GM21528 (cell line): ENCODE measurements around the gene KIF21A.

Experiments
- ATAC-seq: cut with Tn5 transposase; IDR thresholded peaks from one replicate; pipeline ENCODE4 v1.9.1; 2021; ENCODE audit warnings: mild to moderate bottlenecking, moderate library complexity; ENCODE audit not compliant: unreplicated experiment, low FRiP score

KIF21A gene

DNA sequence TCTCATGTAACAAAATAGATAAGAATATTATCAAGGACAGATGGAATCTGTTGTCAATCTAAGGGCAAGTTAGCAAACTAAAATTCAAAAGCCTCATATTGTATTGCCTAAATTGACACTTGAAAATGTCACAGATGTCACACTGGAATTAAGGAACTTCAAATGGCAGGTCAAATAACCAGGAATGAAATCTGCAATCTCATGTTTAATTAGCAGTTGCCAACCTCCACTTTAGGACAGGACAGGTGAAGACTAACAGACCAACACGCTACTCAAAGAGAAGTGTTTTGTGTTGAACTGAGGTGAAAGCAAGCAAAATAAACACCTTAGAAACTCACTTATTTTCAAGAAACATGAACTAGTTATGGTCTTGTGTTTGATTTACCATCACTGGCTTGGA is 11.1 kb downstream of the KIF21A start:
- no peak for ATAC-seq

GRCh38 chr12:39431002-39431796 is 11.7 kb downstream of the KIF21A start:
- ATAC-seq, result no peak

GRCh38 chr12:39429809-39430208 is 13.1 kb downstream of the KIF21A start:
- no peak for ATAC-seq

GRCh38 chr12:39427360-39427808 is 15.5 kb downstream of the KIF21A start:
- no peak for ATAC-seq

- no peak for ATAC-seq
Measured at GRCh38 chr12:39426636-39427240, 16.2 kb downstream of the KIF21A start.

- ATAC-seq, result no peak
Measured at GRCh38 chr12:39420043-39420442, 22.9 kb downstream of the KIF21A start.

GRCh38 chr12:39419471-39419870 is 23.4 kb downstream of the KIF21A start:
- no peak for ATAC-seq

DNA sequence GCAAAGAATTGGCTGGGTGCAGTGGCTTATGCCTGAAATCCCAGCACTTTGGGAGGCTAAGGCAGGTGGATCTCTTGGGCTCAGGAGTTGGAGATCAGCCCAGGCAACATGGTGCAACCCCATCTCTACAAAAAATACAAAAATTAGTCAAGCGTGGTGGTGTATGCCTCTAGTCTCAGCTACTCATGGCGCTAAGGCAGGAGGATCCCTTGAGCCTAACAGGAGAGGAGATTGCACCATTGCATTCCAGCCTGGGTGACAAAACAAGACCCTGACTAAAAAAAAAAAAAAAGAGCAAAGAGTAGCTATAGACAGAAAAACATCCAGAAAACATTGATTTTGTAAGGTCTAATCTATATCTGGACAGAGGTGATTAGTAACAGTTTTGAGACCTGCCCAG is 25.0 kb downstream of the KIF21A start:
- ATAC-seq, result no peak

DNA sequence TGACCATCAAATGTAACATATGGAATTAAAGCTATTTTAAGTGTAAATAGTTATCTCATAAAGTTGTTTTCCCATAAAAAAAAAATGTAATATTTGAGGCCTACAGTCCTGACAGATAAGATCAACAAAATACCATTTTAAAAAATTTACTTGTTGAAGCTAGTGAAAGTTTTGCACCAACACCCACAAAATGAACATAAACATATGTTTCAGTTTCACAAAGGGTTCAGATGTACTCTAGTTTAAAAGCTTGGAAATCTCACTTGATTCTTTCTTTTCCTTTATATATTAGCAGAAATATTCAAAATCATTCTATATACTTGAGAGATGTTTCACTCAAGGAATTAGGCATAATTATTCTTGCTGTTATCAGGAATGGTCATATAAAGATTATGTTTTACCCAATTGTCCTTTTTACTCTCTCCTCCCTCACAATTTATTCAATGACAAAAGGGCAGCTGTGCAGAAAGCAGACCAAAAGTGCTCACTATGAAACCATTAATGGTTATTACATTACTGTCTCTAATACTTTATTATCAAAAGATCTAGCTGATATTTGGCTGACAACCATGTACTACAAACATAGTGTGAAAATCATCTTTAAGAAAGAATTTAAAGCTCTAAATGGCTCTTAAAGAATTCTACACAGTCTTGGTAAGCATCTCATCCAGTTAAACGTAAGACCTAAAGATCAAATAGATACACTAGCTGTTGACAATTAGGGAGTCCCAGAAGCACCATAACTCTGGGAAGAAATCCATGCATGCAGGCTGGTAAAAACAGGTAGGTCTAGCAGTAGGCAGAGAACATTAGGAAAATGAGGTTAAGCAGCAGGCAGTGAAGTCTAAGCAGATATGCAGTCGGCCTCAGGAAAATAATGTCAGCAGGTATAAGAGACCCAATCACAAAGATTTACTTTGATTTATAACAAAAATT is 28.8 kb downstream of the KIF21A start:
- ATAC-seq, result no peak

- no peak for ATAC-seq
Measured at GRCh38 chr12:39412210-39412609, 30.7 kb downstream of the KIF21A start.

DNA sequence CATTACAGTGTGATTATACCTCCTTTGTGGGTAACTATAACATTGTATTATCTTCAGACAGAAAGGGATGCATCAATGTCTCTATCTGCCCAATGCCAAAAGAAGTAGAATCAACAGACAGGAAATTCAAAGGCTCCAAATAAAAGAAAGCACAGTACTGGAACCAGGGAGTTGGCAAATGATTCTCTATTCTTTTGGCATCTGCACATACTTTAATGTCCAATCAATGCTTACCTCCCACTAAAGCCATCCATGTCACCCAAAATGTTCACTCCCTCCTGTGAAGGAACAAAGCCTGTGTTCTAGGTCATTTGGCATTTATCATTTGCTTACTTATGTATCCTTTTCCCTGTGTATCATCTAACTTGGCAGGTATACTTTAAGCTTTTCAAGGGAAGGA is 36.7 kb downstream of the KIF21A start:
- no peak for ATAC-seq

GRCh38 chr12:39405580-39405979 is 37.3 kb downstream of the KIF21A start:
- ATAC-seq, result no peak

DNA sequence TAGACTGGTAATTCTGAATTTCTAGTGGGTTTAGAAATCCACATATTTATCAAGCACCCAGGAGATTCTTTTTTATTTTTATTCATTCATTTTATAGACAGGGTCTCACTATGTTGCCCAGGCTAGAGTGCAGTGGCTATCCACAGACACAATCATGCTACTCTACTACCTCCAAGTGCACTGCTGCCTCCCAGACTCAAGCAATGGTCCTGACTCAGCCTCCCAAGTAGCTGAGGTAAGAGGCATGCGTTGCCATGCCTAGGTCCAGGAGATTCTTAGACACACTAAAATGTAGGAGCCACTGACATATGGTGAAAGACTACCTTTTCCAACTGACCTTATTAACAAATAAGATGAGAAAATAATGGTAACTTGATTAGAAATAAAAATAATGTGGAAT is 38.9 kb downstream of the KIF21A start:
- no peak for ATAC-seq

DNA sequence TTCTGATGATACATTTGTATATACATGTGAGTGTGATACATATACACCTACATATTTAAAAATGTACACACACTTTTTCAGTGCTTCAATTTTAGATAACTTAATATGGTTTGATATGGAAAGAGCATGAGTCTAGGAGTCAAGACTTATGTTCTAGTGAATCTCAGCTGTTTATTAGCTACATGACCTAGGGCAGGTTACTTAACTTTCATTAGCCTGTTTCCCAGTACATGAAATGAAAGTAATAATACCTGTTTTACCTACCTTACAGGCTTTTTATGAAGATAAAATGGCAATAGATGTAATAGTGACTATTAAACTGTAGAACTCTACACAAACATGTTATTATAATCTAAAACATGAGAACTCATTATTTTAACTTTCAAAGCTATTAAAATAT is 39.5 kb downstream of the KIF21A start:
- no peak for ATAC-seq

DNA sequence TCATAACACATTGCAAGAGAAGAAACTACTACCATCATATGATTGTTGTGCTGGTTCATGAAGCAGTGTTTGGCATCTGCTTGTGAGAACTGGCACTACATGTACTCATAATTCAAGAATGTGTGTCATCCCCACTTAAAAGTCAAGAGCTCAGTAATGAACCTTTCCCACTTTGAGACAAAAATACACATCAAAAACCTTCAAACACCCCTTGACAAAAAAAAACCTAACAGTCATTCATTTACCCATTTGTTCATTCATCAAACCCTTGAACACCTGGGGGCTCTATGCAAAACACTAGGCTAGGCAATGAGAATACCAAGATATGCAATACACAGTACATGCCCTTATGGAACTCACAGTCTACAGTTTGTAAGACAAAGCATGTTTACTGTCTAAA is 40.0 kb downstream of the KIF21A start:
- no peak for ATAC-seq

DNA sequence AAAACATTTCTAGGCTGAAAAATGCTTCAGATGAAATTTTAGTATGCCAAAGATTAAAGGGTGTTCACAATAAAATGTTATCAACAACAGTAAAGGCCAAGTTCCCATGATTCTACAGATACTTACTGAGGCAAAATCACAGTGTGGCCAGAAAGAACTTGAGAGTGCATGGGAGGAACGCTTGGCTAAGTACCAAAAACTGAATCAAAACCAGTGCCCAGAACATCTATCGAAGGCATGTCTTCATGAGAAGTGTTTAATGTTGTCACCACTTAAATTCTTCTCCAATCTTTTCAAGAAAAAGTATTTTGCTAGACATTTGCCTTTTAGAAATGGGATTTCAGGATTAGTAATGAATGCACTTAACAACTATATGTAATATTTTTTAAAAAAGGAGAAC is 41.5 kb downstream of the KIF21A start:
- no peak for ATAC-seq

DNA sequence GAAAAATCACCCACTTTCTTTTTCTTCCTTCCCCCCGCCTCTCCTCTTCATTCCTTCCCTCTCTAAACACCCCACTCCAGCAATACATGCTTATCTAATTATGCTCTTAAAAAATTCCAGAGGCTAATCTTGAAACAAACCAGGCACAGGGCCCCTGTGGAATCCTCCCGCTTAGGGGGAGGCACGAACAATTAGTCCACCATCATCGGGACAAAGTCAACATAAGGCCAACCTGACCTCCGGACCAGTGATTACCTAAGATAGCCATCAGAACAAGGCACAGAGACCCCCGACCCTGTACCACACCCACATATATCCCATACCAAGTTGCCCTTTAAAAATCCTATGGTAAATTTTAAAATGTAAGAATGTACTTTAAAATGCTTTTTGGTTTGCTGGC is 47.1 kb downstream of the KIF21A start:
- no peak for ATAC-seq

- no peak for ATAC-seq
Measured at GRCh38 chr12:39393890-39394289, 49.0 kb downstream of the KIF21A start.

GRCh38 chr12:39393179-39393578 is 49.7 kb downstream of the KIF21A start:
- no peak for ATAC-seq

DNA sequence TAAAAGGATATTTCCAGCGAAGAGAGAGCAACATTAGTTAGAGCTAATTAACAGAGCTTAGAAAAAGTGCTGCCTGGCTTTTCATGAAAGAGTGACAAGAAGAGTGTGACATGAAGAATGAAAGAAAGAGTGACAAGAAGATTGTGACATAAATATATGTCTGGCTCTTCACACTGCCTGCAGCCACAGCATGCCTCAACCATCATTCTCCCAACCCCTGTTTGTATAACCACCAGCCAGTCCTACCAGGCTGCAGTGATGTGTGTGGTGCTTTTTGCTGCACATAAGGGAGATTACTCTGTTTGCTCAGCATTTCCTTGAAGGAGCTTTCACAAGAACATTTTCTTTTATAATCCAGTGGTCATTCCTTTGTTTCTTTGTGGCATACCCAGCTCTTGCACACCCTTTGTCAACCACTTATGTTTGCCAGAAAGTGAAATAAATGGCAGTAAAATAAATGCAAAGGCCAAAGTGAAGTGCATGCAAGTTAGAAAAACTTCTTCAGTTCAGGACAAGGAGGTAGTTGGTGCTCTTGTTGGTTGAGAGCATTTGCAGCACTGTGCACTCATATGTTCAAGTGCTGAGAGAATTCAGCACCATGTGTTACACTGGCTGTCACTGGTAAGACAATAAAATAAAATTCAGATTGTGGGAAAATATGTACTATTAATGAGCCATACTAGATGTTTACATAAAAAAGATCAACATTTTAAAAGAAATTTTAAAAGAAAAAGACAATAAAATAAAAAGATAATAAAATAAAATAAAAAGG is 50.6 kb downstream of the KIF21A start:
- no peak for ATAC-seq
